ENCODE data around the gene MLNR.
A peak's percentile ranks its signal among the peaks of the same experiment; 100 is the strongest.

Gene MLNR

DNA sequence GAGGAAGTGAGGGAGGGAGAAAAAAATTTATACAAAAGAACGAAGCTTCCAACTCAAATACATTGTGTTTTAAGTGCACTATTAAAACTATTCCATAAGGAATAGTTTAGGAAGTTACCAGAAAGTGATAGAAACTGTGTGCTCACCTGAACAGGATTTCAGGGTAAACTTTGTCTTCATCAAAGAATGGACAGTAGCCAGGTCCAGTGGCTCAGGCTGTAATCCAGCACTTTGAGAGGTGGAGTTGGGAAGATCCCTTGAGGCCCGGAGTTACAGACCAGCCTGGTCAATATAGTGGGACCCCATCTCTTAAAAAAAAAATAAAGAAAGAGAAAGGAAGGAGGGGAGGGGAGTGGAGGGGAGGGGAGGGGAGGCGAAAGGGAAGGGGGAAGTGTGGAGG is 14.6 kb downstream of the MLNR start:
- DNase-seq, result no peak

DNA sequence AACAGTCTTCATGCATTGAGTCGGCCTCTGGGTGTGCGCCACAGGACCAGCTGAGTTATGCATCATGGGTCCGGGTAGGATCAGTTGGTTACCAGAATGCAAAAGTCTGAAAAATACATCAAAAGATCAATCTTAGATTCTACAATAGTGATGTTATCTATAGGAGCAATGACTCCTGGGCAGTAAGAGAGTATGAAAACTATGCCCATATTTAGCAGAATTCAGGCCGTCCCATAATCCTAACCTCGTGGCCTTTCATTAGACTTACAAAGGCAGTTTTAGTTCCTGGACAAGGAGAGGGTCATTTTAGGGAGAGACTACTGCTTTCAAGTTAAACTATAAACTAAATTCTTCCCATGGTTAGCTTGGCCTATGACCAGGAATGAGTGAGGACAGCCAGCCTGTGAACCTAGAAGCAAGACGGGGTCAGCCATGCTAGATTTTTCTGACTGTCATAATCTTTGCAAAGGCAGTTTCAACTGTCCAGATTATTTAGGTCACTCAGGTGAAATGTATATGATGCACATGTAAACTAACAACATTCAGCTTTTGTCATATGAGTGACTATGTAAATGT is 15.8 kb downstream of the MLNR start:
- DNase-seq, result no peak

DNA sequence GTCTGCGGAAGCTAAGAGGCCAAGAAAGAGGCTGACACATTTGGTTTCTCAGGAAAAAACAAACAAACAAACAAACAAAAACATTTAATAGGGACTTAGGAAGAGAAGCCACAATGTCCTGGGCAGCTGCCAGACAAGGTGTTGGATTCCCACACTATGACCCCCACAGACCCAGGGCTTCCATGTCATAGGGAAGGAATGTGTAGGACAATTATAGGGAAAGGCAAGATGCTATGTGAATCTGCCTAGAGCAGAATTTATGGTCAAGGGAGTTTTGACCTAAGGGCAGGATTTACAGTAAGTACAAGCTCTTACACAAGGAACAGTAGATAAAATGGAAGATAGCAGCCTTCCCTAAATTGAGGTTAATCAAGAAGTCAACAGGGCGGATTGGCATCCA is 18.5 kb downstream of the MLNR start:
- DNase-seq, result no peak

GRCh38 chr13:49240017-49240416 is 19.9 kb downstream of the MLNR start:
- no peak for DNase-seq

GRCh38 chr13:49241296-49241695 is 21.2 kb downstream of the MLNR start:
- no peak for DNase-seq

GRCh38 chr13:49245101-49245500 is 25.0 kb downstream of the MLNR start:
- no peak for DNase-seq

GRCh38 chr13:49246850-49247642 is 26.9 kb downstream of the MLNR start:
- DNase-seq, result peak; percentile 25

DNA sequence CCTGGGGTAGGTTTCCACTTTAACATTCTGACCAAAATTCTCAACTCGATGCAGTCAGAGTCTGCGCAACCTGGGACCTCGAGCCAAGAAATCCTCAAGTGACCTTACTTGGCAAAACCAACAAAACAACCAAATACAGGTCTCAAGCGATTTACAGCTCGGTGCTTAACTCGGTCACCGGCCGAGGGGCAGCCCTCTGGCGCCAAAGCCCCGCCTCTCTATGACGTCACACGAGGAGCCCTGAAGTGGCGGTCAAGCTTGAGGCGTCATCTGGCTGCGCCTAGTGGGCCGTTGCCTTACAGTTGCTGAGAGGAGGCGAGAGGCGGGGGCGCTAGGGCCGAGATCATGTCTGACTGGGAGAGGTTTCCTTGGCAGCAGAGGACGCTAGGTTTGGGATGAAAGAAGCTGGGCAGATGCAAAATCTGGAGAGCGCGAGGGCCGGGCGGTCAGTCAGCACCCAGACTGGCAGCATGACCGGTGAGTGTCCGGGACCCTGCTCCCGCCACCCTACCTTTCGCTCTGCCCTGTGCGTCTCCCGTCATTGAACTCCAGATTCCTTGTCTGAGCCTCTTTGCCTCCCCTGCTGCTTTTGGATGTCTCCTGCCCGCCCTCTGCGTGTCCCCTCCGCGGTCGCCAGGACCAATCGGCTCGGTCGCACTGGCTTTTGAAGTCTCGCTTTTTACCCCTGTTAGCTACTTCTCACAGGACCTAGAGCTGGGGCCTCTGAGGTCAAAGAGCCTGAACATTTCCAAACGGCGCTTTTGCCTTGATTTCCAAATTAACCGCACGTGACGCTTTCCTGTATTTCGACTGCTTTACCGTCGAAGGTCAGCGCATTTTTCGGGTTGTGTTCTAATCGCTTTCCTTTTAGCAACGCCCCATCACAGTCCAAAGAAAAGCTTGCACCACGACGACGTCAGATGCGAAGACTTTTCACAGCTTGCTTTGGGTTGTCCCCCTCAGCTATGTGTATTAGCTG is 27.8 kb downstream of the MLNR start, which contains the start of gene CDADC1:
Gene CDADC1, plus strand, starts transcription at position 283 of the 979 bp plus-strand sequence. Its CDS starts 113 bp downstream, at position 396.
- DNase-seq, result peak; percentile 96

DNA sequence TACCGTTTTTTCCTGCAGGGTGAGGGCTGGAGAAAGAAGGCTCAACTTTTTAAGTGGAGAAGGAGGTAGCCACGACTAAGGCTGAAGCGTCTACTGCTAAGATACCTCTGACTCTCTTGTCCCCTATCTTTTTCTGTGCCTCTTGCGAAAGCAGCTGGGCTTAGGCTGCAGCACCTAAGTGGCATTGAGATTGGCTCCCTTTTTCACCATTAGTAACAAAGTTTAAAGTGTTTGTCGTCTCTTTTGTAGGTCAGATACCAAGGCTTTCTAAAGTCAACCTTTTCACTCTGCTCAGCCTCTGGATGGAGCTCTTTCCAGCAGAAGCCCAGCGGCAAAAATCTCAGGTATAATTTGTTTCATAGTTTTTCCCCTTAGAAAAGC is 28.5 kb downstream of the MLNR start:
- no peak for DNase-seq

DNA sequence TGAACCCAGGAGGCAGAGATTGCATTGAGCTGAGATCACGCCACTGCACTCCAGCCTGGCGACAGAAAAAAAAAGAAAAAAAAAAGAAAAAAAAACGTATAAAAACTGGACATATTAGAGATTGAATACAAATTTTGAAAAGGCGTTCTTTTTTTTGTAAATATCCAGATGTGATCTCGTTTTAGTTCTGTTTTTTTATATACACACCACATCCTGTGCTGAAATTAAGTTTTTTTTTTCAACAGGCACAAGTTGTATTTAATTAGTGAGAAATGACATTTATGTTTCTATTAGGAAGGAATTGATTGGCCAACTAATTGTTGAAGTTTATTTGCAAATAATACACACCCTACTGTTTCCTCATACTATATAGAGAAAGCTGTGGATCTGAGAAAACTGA is 31.2 kb downstream of the MLNR start:
- DNase-seq, result no peak

DNA sequence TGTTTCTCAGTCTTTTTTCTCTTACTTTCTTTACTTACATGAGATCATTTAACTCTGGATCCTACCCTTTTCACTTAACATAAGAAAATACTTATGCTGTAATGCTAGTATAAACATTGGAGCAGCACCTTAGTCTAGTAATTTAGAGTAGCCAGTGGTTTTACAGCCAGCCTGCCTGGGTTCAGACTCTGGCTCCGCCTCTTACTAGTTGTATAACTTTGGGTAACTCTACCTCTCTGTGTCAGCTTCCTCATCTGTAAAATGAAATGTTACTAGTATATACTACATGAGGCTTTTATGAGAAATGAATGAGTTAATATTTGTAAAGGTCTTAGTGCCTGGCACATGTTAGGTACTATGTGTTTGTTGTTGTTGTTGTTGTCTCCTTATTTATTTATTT is 33.2 kb downstream of the MLNR start:
- no peak for DNase-seq

DNA sequence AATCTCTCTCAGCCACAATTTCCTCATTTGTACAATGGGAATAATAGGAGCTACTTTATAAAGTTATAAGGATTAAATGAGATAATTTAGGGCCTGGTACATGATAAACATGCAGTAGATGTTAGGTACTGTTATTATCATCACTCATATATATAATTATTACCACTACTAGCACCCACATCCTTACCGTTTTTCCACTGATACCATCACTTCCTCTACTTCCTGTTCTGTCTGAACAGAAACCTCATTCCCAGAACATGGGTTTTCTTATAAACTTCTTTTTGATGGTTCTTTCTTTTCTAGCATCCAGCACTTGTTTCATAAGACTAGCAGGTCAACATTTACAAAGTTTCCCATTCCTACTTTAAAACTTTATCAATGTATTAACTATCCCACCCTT is 33.9 kb downstream of the MLNR start:
- DNase-seq, result no peak

GRCh38 chr13:49256841-49257240 is 36.7 kb downstream of the MLNR start:
- DNase-seq, result no peak

GRCh38 chr13:49258089-49258796 is 38.1 kb downstream of the MLNR start:
- no peak for DNase-seq

- DNase-seq, result no peak
Measured at GRCh38 chr13:49259586-49259985, 39.4 kb downstream of the MLNR start.

GRCh38 chr13:49262634-49263033 is 42.5 kb downstream of the MLNR start:
- no peak for DNase-seq

DNA sequence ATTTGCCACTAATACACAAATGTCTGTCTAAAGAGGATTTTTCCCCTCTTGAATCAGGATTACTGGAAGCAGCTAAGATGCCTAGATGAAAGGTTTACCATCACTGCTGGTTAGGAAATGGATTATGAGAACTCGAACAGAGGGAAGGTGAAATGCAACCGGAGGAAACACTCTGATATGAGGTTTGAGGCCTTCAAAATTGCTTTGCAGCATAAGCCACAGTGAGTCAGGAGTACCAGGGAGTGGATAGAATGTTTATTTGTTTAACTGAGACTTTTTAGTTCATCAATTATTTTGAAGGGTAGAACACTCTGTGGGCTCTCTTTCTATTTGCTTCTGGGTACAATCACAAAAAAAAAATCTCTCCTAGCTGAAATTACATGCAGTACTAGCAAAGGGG is 45.7 kb downstream of the MLNR start:
- no peak for DNase-seq

DNA sequence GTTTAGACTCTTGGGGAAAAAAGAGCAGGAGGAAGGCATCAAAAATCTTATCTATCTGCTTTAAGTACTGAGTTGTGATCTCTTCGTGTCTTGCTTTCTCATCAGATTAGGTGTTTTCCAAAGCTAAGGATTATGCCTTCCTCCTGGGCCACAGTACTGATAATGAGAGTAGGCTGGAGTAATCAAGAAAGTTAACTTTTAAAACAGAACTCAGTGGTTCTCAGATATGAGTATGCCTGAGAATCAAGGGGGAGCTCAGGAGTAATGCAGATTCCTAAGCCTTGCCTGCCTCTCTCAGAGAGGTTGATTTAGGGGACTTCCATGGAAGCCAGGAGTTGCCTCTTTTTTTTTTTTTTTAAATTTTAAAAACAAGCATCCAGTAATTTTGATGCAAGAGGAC is 51.1 kb downstream of the MLNR start:
- DNase-seq, result no peak
